H9 (cell line): ENCODE measurements around the gene CELF5. TPM values are rescaled to one million over a fixed set of nuclear protein-coding genes. Genes with fewer than 3 reads are reported as not detected.
"Not testable (repeated sequence)": the region's sequence is repeated elsewhere in the genome, so short reads cannot be mapped to it uniquely, and the experiment has no call there.

ENCODE experiments used
- DNase-seq: peaks from one replicate; pipeline ENCODE4 v3.0.0-alpha.2; 2017
- H2AFZ ChIP-seq: one replicate; pipeline ENCODE4 v1.6.1; 2013; ENCODE audit warnings: mild to moderate bottlenecking, low read length, control low read depth, moderate library complexity
- H2AK5ac ChIP-seq: 2 replicates; pipeline ENCODE4 v1.6.1; 2013; ENCODE audit warnings: low read length, control low read depth, mixed read lengths; ENCODE audit not compliant: insufficient read length
- H2BK120ac ChIP-seq: one replicate; pipeline ENCODE4 v1.6.1; 2013; ENCODE audit warnings: low read depth, mild to moderate bottlenecking, low read length, control low read depth, inconsistent platforms; ENCODE audit not compliant: poor library complexity, severe bottlenecking
- H2BK12ac ChIP-seq: 2 replicates; pipeline ENCODE4 v1.6.1; 2013; ENCODE audit warnings: low read length, control low read depth, mixed read lengths, low read depth; ENCODE audit not compliant: insufficient read length
- H2BK15ac ChIP-seq: 2 replicates; pipeline ENCODE4 v1.6.1; 2013; ENCODE audit warnings: low read depth, low read length, control low read depth
- H2BK20ac ChIP-seq: one replicate; pipeline ENCODE4 v1.6.1; 2013; ENCODE audit warnings: low read depth, mild to moderate bottlenecking, low read length, control low read depth, inconsistent platforms; ENCODE audit not compliant: poor library complexity, severe bottlenecking
- H2BK5ac ChIP-seq: 2 replicates; pipeline ENCODE4 v1.6.1; 2013; ENCODE audit warnings: low read length, control low read depth, mixed read lengths; ENCODE audit not compliant: insufficient read length
- H3K14ac ChIP-seq: 2 replicates; pipeline ENCODE4 v1.6.1; 2013; ENCODE audit warnings: low read length, control low read depth; ENCODE audit not compliant: insufficient read depth
- H3K18ac ChIP-seq: 2 replicates; pipeline ENCODE4 v1.6.1; 2013; ENCODE audit warnings: low read depth, mild to moderate bottlenecking, mixed read lengths, low read length, control low read depth; ENCODE audit not compliant: insufficient read length
- H3K23ac ChIP-seq: 2 replicates; pipeline ENCODE4 v1.6.1; 2013; ENCODE audit warnings: low read length, control low read depth, mixed read lengths, low read depth; ENCODE audit not compliant: insufficient read length
- H3K23me2 ChIP-seq: 2 replicates; pipeline ENCODE4 v1.6.1; 2013; ENCODE audit warnings: low read depth, mild to moderate bottlenecking, mixed read lengths, low read length, control low read depth; ENCODE audit not compliant: insufficient read length, poor library complexity, severe bottlenecking
- H3K27ac ChIP-seq: 2 replicates; pipeline ENCODE4 v1.5.1; 2013; ENCODE audit warnings: low read length, control low read depth, mixed read lengths, low read depth; ENCODE audit not compliant: insufficient read length
- H3K27me3 ChIP-seq: 2 replicates; pipeline ENCODE4 v1.6.1; 2013; ENCODE audit warnings: low read length, control low read depth, inconsistent platforms; ENCODE audit not compliant: insufficient read depth
- H3K4ac ChIP-seq: 2 replicates; pipeline ENCODE4 v1.6.1; 2013; ENCODE audit warnings: low read depth, mild to moderate bottlenecking, control low read depth, inconsistent platforms, low read length, moderate library complexity
- H3K4me1 ChIP-seq: 2 replicates; pipeline ENCODE4 v1.6.1; 2013; ENCODE audit warnings: low read length, control low read depth, inconsistent platforms; ENCODE audit not compliant: insufficient read depth
- H3K4me2 ChIP-seq: 2 replicates; pipeline ENCODE4 v1.6.1; 2013; ENCODE audit warnings: low read length, control low read depth, mixed read lengths; ENCODE audit not compliant: insufficient read length, insufficient read depth
- H3K56ac ChIP-seq: 2 replicates; pipeline ENCODE4 v1.6.1; 2013; ENCODE audit warnings: low read depth, mild to moderate bottlenecking, mixed read lengths, low read length, control low read depth; ENCODE audit not compliant: insufficient read length
- H3K79me1 ChIP-seq: 2 replicates; pipeline ENCODE4 v1.6.1; 2013; ENCODE audit warnings: low read depth, mild to moderate bottlenecking, moderate library complexity, low read length, control low read depth, inconsistent platforms; ENCODE audit not compliant: insufficient read depth, poor library complexity, severe bottlenecking
- H3K79me2 ChIP-seq: 2 replicates; pipeline ENCODE4 v1.6.1; 2013; ENCODE audit warnings: low read length, control low read depth, inconsistent platforms; ENCODE audit not compliant: insufficient read depth
- H3K9ac ChIP-seq: 2 replicates; pipeline ENCODE4 v1.6.1; 2013; ENCODE audit warnings: low read length, control low read depth, mixed read lengths; ENCODE audit not compliant: insufficient read length; ENCODE audit errors: extremely low read depth
- H3K9me3 ChIP-seq: one replicate; pipeline ENCODE4 v1.6.1; 2013; ENCODE audit warnings: low read depth, low read length, inconsistent platforms; ENCODE audit not compliant: control insufficient read depth
- H3T11ph ChIP-seq: one replicate; pipeline ENCODE4 v1.6.1; 2013; ENCODE audit warnings: mild to moderate bottlenecking, low read length, control low read depth, inconsistent platforms
- H4K20me1 ChIP-seq: one replicate; pipeline ENCODE4 v1.6.1; 2013; ENCODE audit not compliant: control insufficient read depth, insufficient read length, insufficient read depth
- H4K5ac ChIP-seq: 2 replicates; pipeline ENCODE4 v1.6.1; 2013; ENCODE audit warnings: low read depth, mild to moderate bottlenecking, mixed read lengths, low read length, control low read depth; ENCODE audit not compliant: insufficient read length
- H4K8ac ChIP-seq: replicated peaks from 2 replicates; pipeline ENCODE4 v1.6.1; 2013; ENCODE audit warnings: low read length, control low read depth, mixed read lengths, low read depth; ENCODE audit not compliant: insufficient read length
- H4K91ac ChIP-seq: 2 replicates; pipeline ENCODE4 v1.6.1; 2013; ENCODE audit warnings: low read depth, mild to moderate bottlenecking, moderate library complexity, mixed read lengths, low read length, control low read depth; ENCODE audit not compliant: insufficient read length
- H3K27ac Mint-ChIP-seq, 3 experiments: 2 replicates in 2 of 3; 3 replicates in 1 of 3; pipeline ENCODE4 v1.8.0; 2020 to 2021; ENCODE audit warnings: mixed read lengths in 3 of 3, mild to moderate bottlenecking in 1 of 3, moderate library complexity in 1 of 3
- H3K27me3 Mint-ChIP-seq: 2 replicates; pipeline ENCODE4 v1.8.0; 2021; ENCODE audit warnings: low read depth, mild to moderate bottlenecking, moderate library complexity, mixed read lengths
- H3K36me3 Mint-ChIP-seq, 3 experiments: 2 replicates in 2 of 3; 3 replicates in 1 of 3; pipeline ENCODE4 v1.8.0; 2020 to 2021; ENCODE audit warnings: low read depth in 3 of 3, mixed read lengths in 3 of 3; ENCODE audit not compliant: insufficient read depth in 1 of 3
- H3K4me1 Mint-ChIP-seq, 2 experiments: 2 replicates each; pipeline ENCODE4 v1.8.0; 2020; ENCODE audit warnings: mixed read lengths in 2 of 2
- H3K4me3 Mint-ChIP-seq, 2 experiments: 2 replicates in 1 of 2; 3 replicates in 1 of 2; pipeline ENCODE4 v1.8.0; 2020 to 2021; ENCODE audit warnings: mild to moderate bottlenecking in 2 of 2, mixed read lengths in 2 of 2, moderate library complexity in 1 of 2
- H3K9me3 Mint-ChIP-seq, 2 experiments: 2 replicates in 1 of 2; 3 replicates in 1 of 2; pipeline ENCODE4 v1.8.0; 2020; ENCODE audit warnings: mild to moderate bottlenecking in 2 of 2, mixed read lengths in 2 of 2, moderate library complexity in 1 of 2
- CTCF ChIP-seq: fragments of 200-600 bp; sonication (generic); conservative IDR thresholded peaks from 3 replicates; pipeline ENCODE4 v1.8.0; 2021; ENCODE audit warnings: antibody characterized with exemption, mild to moderate bottlenecking
- WGBS: extraction: QIAGEN DNeasy Blood & Tissue Kit; methylation state at CpG from one replicate; pipeline ENCODE4 v1.1.7; 2013; ENCODE audit warnings: missing lambda C conversion rate, low lambda C conversion rate, mixed read lengths; ENCODE audit not compliant: insufficient read length; ENCODE audit errors: extremely low coverage; 5-methylcytosine and 5-hydroxymethylcytosine counted together
- total RNA-seq: library from RNA; stranded (reverse); gene quantifications from 2 replicates; pipeline ENCODE4 v1.2.1, GENCODE V29; 2021

CELF5 gene
- total RNA-seq, 1 experiment from 2014 or later = 4.8 TPM

- Histone ChIP-seq H4K8ac (no peak overlapping the region), H3K79me1 (no peaks in the 10 kb centered on the region), H3K4ac (no peak overlapping the region), H4K20me1 (peaks cover 3% of the 10 kb centered on the region), H2BK15ac (no peak overlapping the region), H2BK20ac (no peak overlapping the region), H2BK120ac (no peak overlapping the region), H2AFZ (no peak overlapping the region), H4K91ac (no peak overlapping the region), H3K4me1 (no peaks in the 10 kb centered on the region), H3K9me3 (no peaks in the 10 kb centered on the region), H4K5ac (no peak overlapping the region), H3K14ac (no peak overlapping the region), H3K18ac (no peak overlapping the region), H3K56ac (no peak overlapping the region), H2BK5ac (no peak overlapping the region), H3K27me3 (no peaks in the 10 kb centered on the region), H3K9ac (no peak overlapping the region), H3K27ac (no peak overlapping the region), H3K23me2 (no peaks in the 10 kb centered on the region), H3K23ac (no peak overlapping the region), H2BK12ac (no peak overlapping the region), H3K4me2 (no peak overlapping the region), H3K79me2 (no peaks in the 10 kb centered on the region), H3T11ph (no peak overlapping the region), H2AK5ac (no peak overlapping the region)
- H3K27ac Mint-ChIP-seq = no peak overlapping the region
- H3K27me3 Mint-ChIP-seq = peaks cover 28% of the 10 kb centered on the region
- peaks cover 9 to 12% of the 10 kb centered on the region in 2 experiments for H3K9me3 Mint-ChIP-seq
- no CpG with 5 or more reads among the region's 6 CpGs for WGBS
- peaks cover 0 to 3% (median 0%) of the 10 kb centered on the region in 3 experiments; a peak in 2 of 7 replicates for H3K36me3 Mint-ChIP-seq
- H3K4me1 Mint-ChIP-seq = 0 out of 4 replicates have a peak, but pooled peaks cover 0 to 4% of the 10 kb centered on the region in 2 experiments
- no peak overlapping the region for H3K4me3 Mint-ChIP-seq
- DNase-seq = no peak
- TF ChIP-seq CTCF = no peak
Observed at GRCh38 chr19:3298853-3299449, 74.5 kb downstream of the CELF5 start.

GRCh38 chr19:3300566-3300965 lies 76.1 kb downstream of the CELF5 start:
- H4K20me1 ChIP-seq, H2BK12ac ChIP-seq, H3K79me2 ChIP-seq, H2BK15ac ChIP-seq, H3K9ac ChIP-seq, H3K4ac ChIP-seq, H3K27ac ChIP-seq, H2AFZ ChIP-seq, H3K4me2 ChIP-seq, H2BK5ac ChIP-seq, H3K4me3 Mint-ChIP-seq, H3K4me1 ChIP-seq, H3K36me3 Mint-ChIP-seq, H4K5ac ChIP-seq, H2BK120ac ChIP-seq, DNase-seq, H3K23ac ChIP-seq, H3K9me3 ChIP-seq, H3K27ac Mint-ChIP-seq, H3K4me1 Mint-ChIP-seq, H3K27me3 ChIP-seq, H3K18ac ChIP-seq, H3K79me1 ChIP-seq, H3K56ac ChIP-seq, H3K14ac ChIP-seq, H3T11ph ChIP-seq, H4K91ac ChIP-seq, H2AK5ac ChIP-seq, H4K8ac ChIP-seq, H3K23me2 ChIP-seq, H2BK20ac ChIP-seq: not testable (repeated sequence)
- WGBS = no CpG with 5 or more reads among the region's 8 CpGs
- peaks cover 9 to 12% of the 10 kb centered on the region in 2 experiments for H3K9me3 Mint-ChIP-seq
- peaks cover 38% of the 10 kb centered on the region for H3K27me3 Mint-ChIP-seq
